ENCODE data around the gene GMEB2. TPM values are rescaled to one million over a fixed set of nuclear protein-coding genes. Genes with fewer than 3 reads are reported as not detected.
"Not testable (repeated sequence)": the region's sequence is repeated elsewhere in the genome, so short reads cannot be mapped to it uniquely, and the experiment has no call there.

GMEB2 gene
- total RNA-seq, 2 donors from 2014 or later, result 11.5 to 12.3 TPM

DNA sequence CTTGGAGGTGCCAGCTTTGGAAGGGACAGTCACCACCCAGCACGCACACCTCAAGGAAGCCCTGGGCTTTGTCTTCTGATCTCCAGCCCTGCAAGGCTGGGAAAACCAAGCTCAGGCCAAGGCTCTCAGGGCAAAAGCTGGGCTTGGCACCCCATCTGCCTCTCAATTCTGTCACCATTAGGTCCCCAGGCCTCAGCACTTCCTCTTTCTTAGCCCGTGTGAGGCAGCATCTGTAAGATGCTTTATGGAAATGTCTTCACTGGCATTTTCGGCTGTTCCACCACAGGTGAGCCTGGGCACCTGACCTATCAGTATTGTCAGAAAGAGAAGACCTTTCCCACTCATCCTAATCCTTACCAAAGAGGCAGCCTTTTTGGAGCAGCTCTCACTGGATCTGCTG is 24.6 kb downstream of the GMEB2 start:
- no peak overlapping the region for H3K4me3 ChIP-seq (ENCODE audit: low read length)
- no peaks in the 10 kb centered on the region for H3K9me3 ChIP-seq (ENCODE audit: control insufficient read depth, low read length)
- H3K36me3 ChIP-seq (ENCODE audit: control insufficient read depth, insufficient read depth, low read length), result peaks cover 13% of the 10 kb centered on the region
- H3K4me1 Mint-ChIP-seq, result no peaks in the 10 kb centered on the region
- no peaks in the 10 kb centered on the region for H3K27me3 ChIP-seq (ENCODE audit: control insufficient read depth, insufficient read depth, low read length, poor library complexity, severe bottlenecking)
- no peaks in the 10 kb centered on the region for H3K27me3 Mint-ChIP-seq (ENCODE audit: insufficient read depth)
- no peak overlapping the region for H3K27ac Mint-ChIP-seq
- peaks cover 53% of the 10 kb centered on the region for H3K36me3 Mint-ChIP-seq (ENCODE audit: low read depth)
- H3K4me1 ChIP-seq (ENCODE audit: control insufficient read depth, insufficient read depth, low read length), result no peaks in the 10 kb centered on the region
- H3K9me3 Mint-ChIP-seq, result no peaks in the 10 kb centered on the region
- H3K27ac ChIP-seq (ENCODE audit: low read depth, low read length), result no peak overlapping the region
- no peak overlapping the region for H3K9ac ChIP-seq (ENCODE audit: extremely low read depth, low read length, poor library complexity, severe bottlenecking)
- TF ChIP-seq, protein P1, sequence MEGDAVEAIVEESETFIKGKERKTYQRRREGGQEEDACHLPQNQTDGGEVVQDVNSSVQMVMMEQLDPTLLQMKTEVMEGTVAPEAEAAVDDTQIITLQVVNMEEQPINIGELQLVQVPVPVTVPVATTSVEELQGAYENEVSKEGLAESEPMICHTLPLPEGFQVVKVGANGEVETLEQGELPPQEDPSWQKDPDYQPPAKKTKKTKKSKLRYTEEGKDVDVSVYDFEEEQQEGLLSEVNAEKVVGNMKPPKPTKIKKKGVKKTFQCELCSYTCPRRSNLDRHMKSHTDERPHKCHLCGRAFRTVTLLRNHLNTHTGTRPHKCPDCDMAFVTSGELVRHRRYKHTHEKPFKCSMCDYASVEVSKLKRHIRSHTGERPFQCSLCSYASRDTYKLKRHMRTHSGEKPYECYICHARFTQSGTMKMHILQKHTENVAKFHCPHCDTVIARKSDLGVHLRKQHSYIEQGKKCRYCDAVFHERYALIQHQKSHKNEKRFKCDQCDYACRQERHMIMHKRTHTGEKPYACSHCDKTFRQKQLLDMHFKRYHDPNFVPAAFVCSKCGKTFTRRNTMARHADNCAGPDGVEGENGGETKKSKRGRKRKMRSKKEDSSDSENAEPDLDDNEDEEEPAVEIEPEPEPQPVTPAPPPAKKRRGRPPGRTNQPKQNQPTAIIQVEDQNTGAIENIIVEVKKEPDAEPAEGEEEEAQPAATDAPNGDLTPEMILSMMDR (conservative IDR thresholded peaks at IDR 0.05), result no peak
- no peak for DNase-seq
- 97 to 100% methylated on average over 3 of the region's 3 CpGs for WGBS, 2 experiments (ENCODE audit: insufficient coverage in 1 of 2, insufficient read length in 1 of 2)
- no peak overlapping the region for H3K4me3 Mint-ChIP-seq

DNA sequence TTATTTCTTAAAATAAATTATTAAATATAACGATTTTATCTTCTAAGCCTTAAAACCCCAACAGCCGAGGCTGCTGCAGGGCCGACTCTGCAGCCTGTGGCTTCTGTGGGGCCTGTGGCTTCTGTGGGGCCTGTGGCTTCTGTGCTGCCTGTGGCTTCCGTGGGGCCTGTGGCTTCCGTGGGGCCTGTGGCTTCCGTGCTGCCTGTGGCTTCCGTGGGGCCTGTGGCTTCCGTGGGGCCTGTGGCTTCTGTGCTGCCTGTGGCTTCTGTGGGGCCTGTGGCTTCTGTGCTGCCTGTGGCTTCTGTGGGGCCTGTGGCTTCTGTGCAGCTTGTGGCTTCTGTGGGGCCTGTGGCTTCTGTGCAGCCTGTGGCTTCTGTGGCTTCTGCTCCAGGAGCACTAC is 25.2 kb downstream of the GMEB2 start:
- H3K36me3 ChIP-seq (ENCODE audit: control insufficient read depth, insufficient read depth, low read length), result peaks cover 13% of the 10 kb centered on the region
- H3K36me3 Mint-ChIP-seq (ENCODE audit: low read depth), result peaks cover 49% of the 10 kb centered on the region
- not testable (repeated sequence) for H3K27ac Mint-ChIP-seq; H3K27ac ChIP-seq (ENCODE audit: low read depth, low read length); H3K4me1 Mint-ChIP-seq; H3K9me3 Mint-ChIP-seq; H3K4me1 ChIP-seq (ENCODE audit: control insufficient read depth, insufficient read depth, low read length); H3K9me3 ChIP-seq (ENCODE audit: control insufficient read depth, low read length); H3K27me3 ChIP-seq (ENCODE audit: control insufficient read depth, insufficient read depth, low read length, poor library complexity, severe bottlenecking); DNase-seq; H3K4me3 ChIP-seq (ENCODE audit: low read length); H3K4me3 Mint-ChIP-seq; H3K27me3 Mint-ChIP-seq (ENCODE audit: insufficient read depth); H3K9ac ChIP-seq (ENCODE audit: extremely low read depth, low read length, poor library complexity, severe bottlenecking)
- 90 to 100% methylated on average over 6 to 8 of the region's 8 CpGs for WGBS, 2 experiments (ENCODE audit: insufficient coverage in 1 of 2, insufficient read length in 1 of 2)

DNA sequence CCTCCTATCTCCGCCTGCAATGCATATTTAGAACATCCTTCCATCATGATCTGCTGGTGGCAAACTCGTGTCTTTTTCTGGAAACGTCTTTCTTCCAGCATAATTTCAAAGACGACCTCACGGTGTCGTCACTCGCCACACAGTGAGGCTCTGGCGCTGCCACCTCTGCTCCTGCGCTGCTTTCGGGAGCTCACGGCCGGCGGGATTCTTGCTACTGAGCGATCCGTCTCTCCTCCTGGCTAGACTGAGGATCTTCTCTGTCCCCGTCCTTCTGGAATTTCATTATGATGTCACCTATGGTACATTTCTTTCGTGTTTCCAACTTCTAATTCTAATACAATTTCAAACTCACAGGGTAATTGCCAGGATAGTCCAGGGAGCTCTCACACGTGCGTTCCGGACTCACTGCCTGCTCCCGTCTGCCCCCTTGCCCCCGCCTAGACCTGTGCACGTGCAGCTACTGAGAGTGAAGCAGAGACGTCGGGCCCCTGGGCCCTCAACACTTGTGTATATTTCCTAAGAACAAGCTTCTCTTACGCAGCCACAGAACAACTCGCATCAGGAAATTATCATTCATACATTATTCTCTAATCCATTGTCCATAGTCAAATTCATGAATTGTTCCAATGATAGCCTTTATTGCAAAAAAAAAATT is 27.4 kb downstream of the GMEB2 start:
- H3K36me3 ChIP-seq (ENCODE audit: control insufficient read depth, insufficient read depth, low read length), result peaks cover 13% of the 10 kb centered on the region
- Mint-ChIP-seq H3K36me3 (ENCODE audit: low read depth) (peaks cover 50% of the 10 kb centered on the region), H3K27ac (no peak overlapping the region), H3K4me1 (no peaks in the 10 kb centered on the region), H3K27me3 (ENCODE audit: insufficient read depth) (no peaks in the 10 kb centered on the region), H3K4me3 (no peak overlapping the region), H3K9me3 (no peaks in the 10 kb centered on the region)
- TF ChIP-seq, protein P1 (conservative IDR thresholded peaks at IDR 0.05), result no peak
- DNase-seq, result no peak
- 92% methylated on average over 24 to 27 of the region's 27 CpGs for WGBS, 2 experiments (ENCODE audit: insufficient coverage in 1 of 2, insufficient read length in 1 of 2)
- no peaks in the 10 kb centered on the region for H3K4me1 ChIP-seq (ENCODE audit: control insufficient read depth, insufficient read depth, low read length)
- no peak overlapping the region for H3K4me3 ChIP-seq (ENCODE audit: low read length)
- no peak overlapping the region for H3K27ac ChIP-seq (ENCODE audit: low read depth, low read length)
- H3K9ac ChIP-seq (ENCODE audit: extremely low read depth, low read length, poor library complexity, severe bottlenecking), result no peak overlapping the region
- no peaks in the 10 kb centered on the region for H3K9me3 ChIP-seq (ENCODE audit: control insufficient read depth, low read length)
- H3K27me3 ChIP-seq (ENCODE audit: control insufficient read depth, insufficient read depth, low read length, poor library complexity, severe bottlenecking), result no peaks in the 10 kb centered on the region
